HepG2 (cell line): Measurements from ENCODE around the gene ATP11A. TPM values are rescaled to one million over a fixed set of nuclear protein-coding genes. Genes with fewer than 3 reads are reported as not detected.

ENCODE experiments used
- ARID4A ChIP-seq: sonication (generic); formaldehyde crosslinking; IDR thresholded peaks from 2 replicates; pipeline ENCODE4 v1.5.0; 2020; ENCODE audit warnings: mild to moderate bottlenecking, missing genetic modification reagents, borderline replicate concordance
- CREBL2 ChIP-seq: sonication (generic); formaldehyde crosslinking; IDR thresholded peaks from 2 replicates; pipeline ENCODE4 v1.8.1; 2023; ENCODE audit warnings: missing genetic modification reagents, mild to moderate bottlenecking, borderline replicate concordance
- CSRNP2 ChIP-seq: sonication (generic); formaldehyde crosslinking; conservative IDR thresholded peaks from 2 replicates; pipeline ENCODE4 v1.8.0; 2022; ENCODE audit warnings: low read depth, missing genetic modification reagents
- PBX2 ChIP-seq: IDR thresholded peaks from 2 replicates; pipeline ENCODE4 v1.6.1; 2016; ENCODE audit warnings: control low read depth
- REXO4 ChIP-seq: sonication (generic); formaldehyde crosslinking; IDR thresholded peaks from 2 replicates; pipeline ENCODE4 v1.8.0; 2022; ENCODE audit warnings: missing genetic modification reagents, mild to moderate bottlenecking, borderline replicate concordance
- THAP8 ChIP-seq: sonication (generic); formaldehyde crosslinking; IDR thresholded peaks from 2 replicates; pipeline ENCODE4 v1.5.1; 2020; ENCODE audit warnings: missing genetic modification reagents, mild to moderate bottlenecking, borderline replicate concordance
- ZBTB43 ChIP-seq: sonication (generic); formaldehyde crosslinking; conservative IDR thresholded peaks from 2 replicates; pipeline ENCODE4 v1.4.0; 2020; ENCODE audit warnings: missing genetic modification reagents
- ZGPAT ChIP-seq: IDR thresholded peaks from 2 replicates; pipeline ENCODE4 v1.6.1; 2016; ENCODE audit warnings: mild to moderate bottlenecking
- ZNF44 ChIP-seq: sonication (generic); formaldehyde crosslinking; IDR thresholded peaks from 2 replicates; pipeline ENCODE4 v1.5.1; 2020; ENCODE audit warnings: mild to moderate bottlenecking, missing genetic modification reagents
- ZNF687 ChIP-seq: sonication (generic); formaldehyde crosslinking; IDR thresholded peaks from 2 replicates; pipeline ENCODE4 v1.5.1; 2020; ENCODE audit warnings: mild to moderate bottlenecking, missing genetic modification reagents, moderate library complexity
- ZNF772 ChIP-seq: sonication (generic); formaldehyde crosslinking; IDR thresholded peaks from 2 replicates; pipeline ENCODE4 v1.5.0; 2020; ENCODE audit warnings: mild to moderate bottlenecking, missing genetic modification reagents
- polyA plus RNA-seq, 8 experiments: library from polyadenylated mRNA; depleted of rRNA in 3 of 8; stranded (reverse) in 7 of 8; unstranded in 1 of 8; fragments of >200 nt; fragmentation: Illumina TruSeq in 4 of 8; extraction: Trizol in 4 of 8; gene quantifications; 2 replicates each; pipeline versions ENCODE4 v1.2.1 to v1.2.3, GENCODE V29; 2011 to 2016; ENCODE audit warnings: low read depth in 4 of 8, missing spikeins in 1 of 8, mixed read lengths in 1 of 8; ENCODE audit not compliant: insufficient read depth in 1 of 8
- total RNA-seq, 5 experiments: library from RNA; depleted of rRNA; stranded (reverse); fragments of >200 nt; fragmentation: Illumina TruSeq; extraction: Trizol; gene quantifications; 2 replicates each; pipeline ENCODE4 v1.2.3, GENCODE V29; 2016; ENCODE audit warnings: low read depth in 1 of 5

Gene ATP11A
- total and polyA plus RNA-seq, 2 of the 13 experiments (the other 11 are each of a cell fraction or from before 2014, with no cell fraction given) = 18.4 to 20.1 TPM

DNA sequence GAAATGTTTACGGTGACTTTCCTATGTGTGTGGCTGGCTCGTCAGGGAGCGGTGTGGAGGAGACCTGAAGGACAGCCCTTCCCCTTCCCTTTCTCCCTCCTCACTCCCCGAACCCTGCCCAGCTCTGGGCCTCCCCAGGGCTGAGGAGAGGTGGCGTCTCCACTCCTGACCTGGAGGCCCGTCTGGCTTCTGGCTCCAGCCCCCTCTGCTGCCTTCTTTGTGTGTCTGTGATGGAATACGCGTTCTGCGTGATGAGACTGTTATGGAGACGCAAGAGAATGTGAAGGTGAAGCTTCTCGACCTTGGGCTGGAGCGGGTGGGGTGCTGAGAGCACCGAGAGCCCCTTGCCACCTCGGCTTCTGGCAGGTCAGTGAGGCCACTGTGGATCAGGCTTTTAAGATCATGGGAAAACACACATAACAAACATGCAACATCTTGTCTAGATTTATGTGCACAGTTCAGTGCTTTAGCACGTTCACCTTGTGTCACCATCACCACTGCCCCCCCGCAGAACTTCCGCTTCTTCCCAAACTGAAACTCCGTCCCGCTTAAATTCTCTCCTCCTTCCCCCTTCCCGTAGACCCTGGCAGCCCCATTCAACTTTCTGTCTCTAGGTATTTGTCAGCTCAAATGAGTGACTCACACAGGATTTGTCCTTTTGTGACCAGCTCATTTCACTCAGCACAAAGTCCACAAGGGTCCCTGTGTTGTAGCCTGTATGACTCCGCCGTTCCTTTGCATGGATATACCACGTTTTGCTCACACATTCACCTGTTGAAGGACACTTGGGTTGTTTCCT lies 24.7 kb downstream of the ATP11A start (continued):
- TF ChIP-seq ZNF687 (peak; percentile 38; the same call in 1 of the 2 replicates), PBX2 (no peak), ZBTB43 (CRISPR knock-in tag) (no peak; the same call in 1 of the 2 replicates), ZNF44 (CRISPR knock-in tag) (no peak), THAP8 (CRISPR knock-in tag) (no peak), ZGPAT (peak; percentile 50; the same call in 1 of the 2 replicates), ZNF772 (CRISPR knock-in tag) (no peak), ARID4A (CRISPR knock-in tag) (no peak), REXO4 (CRISPR knock-in tag) (no peak), CSRNP2 (CRISPR knock-in tag) (no peak), CREBL2 (CRISPR knock-in tag) (no peak)
